GM12878 (cell line): Measurements from ENCODE around the gene RECK. TPM values are rescaled to one million over a fixed set of nuclear protein-coding genes. Genes with fewer than 3 reads are reported as not detected.

Experiments
- ATAC-seq: fragments of 200-7000 bp; cut with Tn5 transposase; 3 replicates; pipeline ENCODE4 v1.9.1; 2020; ENCODE audit warnings: mild to moderate bottlenecking, moderate library complexity
- BruUV-seq: library from RNA; stranded (reverse); fragments of 400-500 nt; replicated peaks from 2 replicates; lab custom pipeline; 2021; lab: Mats Ljungman, UMichigan
- CTCF ChIA-PET: fragments of 300-600 bp; sonication (Branson Sonifier 250); formaldehyde crosslinking; extraction: SDS; loops from one replicate; lab custom pipeline; 2021; ENCODE audit warnings: inconsistent platforms; lab: Yijun Ruan, JAX
- POLR2A ChIA-PET: fragments of 350-600 bp; formaldehyde crosslinking; extraction: SDS; loops from one replicate; lab custom pipeline; 2021; ENCODE audit warnings: inconsistent platforms; lab: Charles Lee
- RAD21 ChIA-PET: fragments of 300-600 bp; sonication (Branson Sonifier 250); formaldehyde crosslinking; loops from one replicate; lab custom pipeline; 2023; ENCODE audit warnings: antibody characterized with exemption; ENCODE audit not compliant: unreplicated experiment; lab: Charles Lee
- SMC1A ChIA-PET: fragments of 300-600 bp; sonication (Branson Sonifier 250); formaldehyde crosslinking; loops from one replicate; lab custom pipeline; 2023; ENCODE audit not compliant: unreplicated experiment, uncharacterized antibody; lab: Charles Lee
- DNase-seq: peaks from one replicate; pipeline ENCODE4 v3.0.0-alpha.2; 2011; ENCODE audit warnings: low read depth, low spot score
- FAIRE-seq: peaks from 3 replicates; lab custom pipeline; 2011; peaks lifted over from hg19 to GRCh38; lab: Jason Lieb, UNC
- H2AFZ ChIP-seq: 2 replicates; pipeline ENCODE4 v1.6.0; 2011; ENCODE audit warnings: low read depth, low read length, control low read depth; ENCODE audit not compliant: control insufficient read depth
- H3K27ac ChIP-seq: 2 replicates; pipeline ENCODE4 v1.5.1; 2011; ENCODE audit warnings: control low read depth; ENCODE audit not compliant: control insufficient read depth, insufficient read depth
- H3K27me3 ChIP-seq, 2 experiments: replicated peaks in 1 of 2; 2 replicates each; pipeline versions ENCODE4 v1.6.0 to v1.6.1; 2011; ENCODE audit warnings: low read length in 1 of 2; ENCODE audit not compliant: control insufficient read depth in 2 of 2, insufficient read depth in 2 of 2
- H3K36me3 ChIP-seq, 2 experiments: 2 replicates each; pipeline ENCODE4 v1.5.1; 2011; ENCODE audit warnings: low read length in 1 of 2; ENCODE audit not compliant: control insufficient read depth in 2 of 2, insufficient read depth in 2 of 2
- H3K4me1 ChIP-seq: 2 replicates; pipeline ENCODE4 v1.6.1; 2011; ENCODE audit warnings: mild to moderate bottlenecking, low read length, moderate library complexity, mixed read lengths; ENCODE audit not compliant: control insufficient read depth, insufficient read depth
- H3K4me2 ChIP-seq: 2 replicates; pipeline ENCODE4 v1.6.0; 2011; ENCODE audit warnings: control low read depth; ENCODE audit not compliant: control insufficient read depth, insufficient read depth
- H3K4me3 ChIP-seq: fragments of 200-600 bp; sonication (generic); 2 replicates; pipeline ENCODE4 v1.5.1; 2016
- H3K79me2 ChIP-seq: 2 replicates; pipeline ENCODE4 v1.6.0; 2011; ENCODE audit warnings: low read length; ENCODE audit not compliant: control insufficient read depth, insufficient read depth
- H3K9ac ChIP-seq: 2 replicates; pipeline ENCODE4 v1.8.0; 2011; ENCODE audit warnings: low read length, control low read depth, mixed read lengths; ENCODE audit not compliant: control insufficient read depth, insufficient read depth
- H3K9me3 ChIP-seq: replicated peaks from 3 replicates; pipeline ENCODE4 v1.5.1; 2011; ENCODE audit warnings: mild to moderate bottlenecking, low read length; ENCODE audit not compliant: control insufficient read depth, insufficient read depth
- H4K20me1 ChIP-seq: 2 replicates; pipeline ENCODE4 v1.6.0; 2011; ENCODE audit not compliant: control insufficient read depth, insufficient read depth
- GATAD2B ChIP-seq: fragments of 450-650 bp; conservative IDR thresholded peaks from 2 replicates; pipeline ENCODE4 v1.6.1; 2017; ENCODE audit warnings: low read depth, mild to moderate bottlenecking, moderate library complexity
- NFYA ChIP-seq: IDR thresholded peaks from 2 replicates; pipeline ENCODE4 v1.6.1; 2011; ENCODE audit warnings: low read depth, mild to moderate bottlenecking, low read length, improper control_type of control experiment, borderline replicate concordance
- NR2F1 ChIP-seq: fragments of 450-650 bp; conservative IDR thresholded peaks from 2 replicates; pipeline ENCODE4 v1.6.1; 2017; ENCODE audit warnings: mild to moderate bottlenecking
- NRF1 ChIP-seq: conservative IDR thresholded peaks from 2 replicates; pipeline ENCODE4 v1.6.1; 2011; ENCODE audit warnings: mild to moderate bottlenecking, low read depth, low read length, improper control_type of control experiment
- PKNOX1 ChIP-seq: fragments of 450-650 bp; IDR thresholded peaks from 2 replicates; pipeline ENCODE4 v1.6.1; 2016; ENCODE audit warnings: mild to moderate bottlenecking
- REST ChIP-seq: IDR thresholded peaks from 2 replicates; pipeline ENCODE4 v1.6.1; 2012; ENCODE audit warnings: mild to moderate bottlenecking, low read depth, low read length
- SREBF1 ChIP-seq: IDR thresholded peaks from 2 replicates; pipeline ENCODE4 v1.6.1; 2012; ENCODE audit warnings: mild to moderate bottlenecking, low read length
- SREBF2 ChIP-seq: IDR thresholded peaks from 2 replicates; pipeline ENCODE4 v1.6.1; 2012; ENCODE audit warnings: mild to moderate bottlenecking, low read length
- WGBS: methylation state at CpG from one replicate; pipeline ENCODE4 v1.1.6; 2016; ENCODE audit warnings: low lambda C conversion rate; ENCODE audit not compliant: insufficient replicate concordance, insufficient coverage; ENCODE audit errors: missing lambda C conversion rate; 5-methylcytosine and 5-hydroxymethylcytosine counted together
- in situ Hi-C: fragments of 300-500 bp; cut with MboI; formaldehyde crosslinking; loops from 9 replicates; pipeline ENCODE4 v1.14.3; 2018; ENCODE audit warnings: mixed read lengths
- intact Hi-C: fragments of 100-400 bp; cut with micrococcal nuclease; formaldehyde crosslinking; loops from one replicate; pipeline ENCODE4 v1.14.2; 2022; ENCODE audit not compliant: unreplicated experiment
- polyA plus RNA-seq, 11 experiments: library from polyadenylated mRNA; depleted of rRNA in 4 of 11; unstranded in 6 of 11; stranded (reverse) in 5 of 11; fragments of >200 nt; fragmentation: Nextera tagmentation in 4 of 11; fragmentation: Illumina TruSeq in 1 of 11; extraction: Ambion mirVana in 4 of 11; extraction: Trizol in 1 of 11; gene quantifications; 1 replicate in 1 of 11; 2 replicates in 10 of 11; pipeline versions ENCODE4 v1.2.1 to v1.2.3, GENCODE V29; 2011 to 2016; ENCODE audit warnings: inconsistent platforms in 2 of 11, missing spikeins in 2 of 11, low read depth in 1 of 11
- total RNA-seq, 4 experiments: library from RNA; depleted of rRNA in 3 of 4; stranded (reverse); fragments of >200 nt in 3 of 4; fragmentation: Illumina TruSeq in 1 of 4; extraction: Trizol in 1 of 4; gene quantifications; 2 replicates each; pipeline versions ENCODE4 v1.2.1 to v1.2.3, GENCODE V29; 2013 to 2021

The RECK gene
- total and polyA plus RNA-seq, 10 of the 15 experiments (the other 5 are each of a cell fraction or from before 2014, with no cell fraction given) = 0.02 to 0.40 (median 0.13) TPM

GRCh38 chr9:36161187-36161586 lies 124.5 kb downstream of the RECK start:
- in situ Hi-C loops (no loop called here), intact Hi-C loops (loop anchor here (10.0 kb wide), 1 partner anchor 126 kb away; the partner anchor contains the start of gene RECK)
- FAIRE-seq (no peak), ATAC-seq (no peak), DNase-seq (no peak)
- Histone ChIP-seq H4K20me1 (no peaks in the 10 kb centered on the region), H3K79me2 (no peaks in the 10 kb centered on the region), H3K36me3 (no peaks in the 10 kb centered on the region), H3K4me3 (no peak overlapping the region), H2AFZ (no peak overlapping the region), H3K4me1 (peaks cover under 1% of the 10 kb centered on the region; the same call in 1 of the 2 replicates), H3K9me3 (no peaks in the 10 kb centered on the region; the same call in 2 of the 3 replicates), H3K27ac (no peak overlapping the region), H3K27me3 (no peaks in the 10 kb centered on the region; a peak in 2 of 4 replicates), H3K9ac (no peak overlapping the region), H3K4me2 (no peak overlapping the region)
- WGBS = 70% methylated on average over 2 of the region's 2 CpGs
- RAD21 ChIA-PET = interaction anchor here (0.7 kb wide), 1 partner anchor 57 kb away, joined by 3 read pairs; no protein-coding TSS in a partner anchor
- no TSS peak for BruUV-seq
- CTCF ChIA-PET = interaction anchor here (1.2 kb wide), 1 partner anchor 58 kb away, joined by 3 read pairs; no protein-coding TSS in a partner anchor
- POLR2A ChIA-PET = no interaction called here
- no peak for TF ChIP-seq NFYA
- SMC1A ChIA-PET = no interaction called here

- TF ChIP-seq NRF1 = no peak
- TF ChIP-seq NR2F1 = no peak
- TF ChIP-seq PKNOX1 = no peak
- TF ChIP-seq SREBF1 = no peak
- TF ChIP-seq REST = no peak
- no peak for TF ChIP-seq GATAD2B
- TF ChIP-seq SREBF2 = no peak
- WGBS = 68% methylated on average over 17 of the region's 17 CpGs
- ChIA-PET SMC1A (interaction anchor here (9.1 kb wide), 1 partner anchor 60 kb away, joined by 134 read pairs; no protein-coding TSS in a partner anchor), POLR2A (no interaction called here), RAD21 (interaction anchor here (7.2 kb wide), 1 partner anchor 60 kb away, joined by 105 read pairs; no protein-coding TSS in a partner anchor), CTCF (interaction anchor here (1.2 to 7.8 kb wide), 2 partner anchors 59 to 60 kb away, joined by 3 to 258 read pairs; no protein-coding TSS in a partner anchor)
- DNase-seq (no peak), ATAC-seq (no peak), FAIRE-seq (no peak)
- Histone ChIP-seq H3K9me3 (no peaks in the 10 kb centered on the region), H3K27me3 (no peaks in the 10 kb centered on the region; a peak in 2 of 4 replicates), H3K4me3 (no peak overlapping the region), H3K36me3 (no peaks in the 10 kb centered on the region), H3K4me1 (peaks cover 3% of the 10 kb centered on the region; the same call in 1 of the 2 replicates), H4K20me1 (no peaks in the 10 kb centered on the region), H3K9ac (no peak overlapping the region), H2AFZ (no peak overlapping the region), H3K79me2 (no peaks in the 10 kb centered on the region), H3K27ac (no peak overlapping the region), H3K4me2 (no peak overlapping the region)
- in situ Hi-C loops = no loop called here
- no TSS peak for BruUV-seq
- intact Hi-C loops = loop anchor here (10.0 kb wide), 1 partner anchor 127 kb away; the partner anchor contains the start of gene RECK
These were observed 125.6 kb downstream of the RECK start for GRCh38 chr9:36162211-36162738.
